ENCODE measurements around the gene ANKRD10. TPM values are rescaled to one million over a fixed set of nuclear protein-coding genes. Genes with fewer than 3 reads are reported as not detected.
A peak's percentile ranks its signal among the peaks of the same experiment; 100 is the strongest.

ANKRD10 gene
- total RNA-seq, 1 donor from 2014 or later: 134 TPM

GRCh38 chr13:110914331-110915056 lies 375 bp downstream of the ANKRD10 start:
- H3K36me3 ChIP-seq: peaks cover 11% of the 10 kb centered on the region
- intact Hi-C loops (cut with DNase I): no loop called here
- TF ChIP-seq CTCF (IDR thresholded peaks at IDR 0.05): no peak
- H3K9me3 ChIP-seq: no peaks in the 10 kb centered on the region
- H3K4me3 ChIP-seq: peak overlapping the region; percentile 95
- H3K4me1 ChIP-seq: peaks cover 47% of the 10 kb centered on the region
- DNase-seq (peak; percentile 92), ATAC-seq (peak; percentile 46)
- no peaks in the 10 kb centered on the region for H3K27me3 ChIP-seq
- peak overlapping the region; percentile 98 for H3K27ac ChIP-seq

GRCh38 chr13:110914081-110914330 lies 863 bp downstream of the ANKRD10 start:
- Histone ChIP-seq H3K27ac (peak overlapping the region; percentile 98), H3K27me3 (no peaks in the 10 kb centered on the region), H3K4me1 (peaks cover 51% of the 10 kb centered on the region), H3K4me3 (peak overlapping the region; percentile 95), H3K9me3 (no peaks in the 10 kb centered on the region), H3K36me3 (peaks cover 16% of the 10 kb centered on the region)
- ATAC-seq (no peak), DNase-seq (no peak)
- intact Hi-C loops (cut with DNase I): no loop called here
- no peak for TF ChIP-seq CTCF (IDR thresholded peaks at IDR 0.05)

- Histone ChIP-seq H3K27me3 (no peaks in the 10 kb centered on the region), H3K27ac (peak overlapping the region; percentile 98), H3K4me1 (peaks cover 56% of the 10 kb centered on the region), H3K9me3 (no peaks in the 10 kb centered on the region), H3K4me3 (peak overlapping the region; percentile 95), H3K36me3 (peaks cover 21% of the 10 kb centered on the region)
- DNase-seq: no peak
- ATAC-seq: no peak
- no peak for TF ChIP-seq CTCF (IDR thresholded peaks at IDR 0.05)
- intact Hi-C loops (cut with DNase I): no loop called here
These were observed 1.4 kb downstream of the ANKRD10 start for GRCh38 chr13:110913322-110914080.

- peak overlapping the region; percentile 95 for H3K4me3 ChIP-seq
- peaks cover 65% of the 10 kb centered on the region for H3K4me1 ChIP-seq
- ATAC-seq (no peak), DNase-seq (no peak)
- no peak for TF ChIP-seq CTCF (IDR thresholded peaks at IDR 0.05)
- H3K27ac ChIP-seq: peak overlapping the region; percentile 98
- peaks cover 29% of the 10 kb centered on the region for H3K36me3 ChIP-seq
- no peaks in the 10 kb centered on the region for H3K9me3 ChIP-seq
- no peaks in the 10 kb centered on the region for H3K27me3 ChIP-seq
- intact Hi-C loops (cut with DNase I): no loop called here
These were observed 2.2 kb downstream of the ANKRD10 start for GRCh38 chr13:110912651-110913051.

- H3K4me1 ChIP-seq: peaks cover 66% of the 10 kb centered on the region
- no peaks in the 10 kb centered on the region for H3K27me3 ChIP-seq
- ATAC-seq (no peak), DNase-seq (no peak)
- TF ChIP-seq CTCF (IDR thresholded peaks at IDR 0.05): no peak
- peaks cover 33% of the 10 kb centered on the region for H3K36me3 ChIP-seq
- H3K27ac ChIP-seq: no peak overlapping the region
- intact Hi-C loops (cut with DNase I): no loop called here
- no peak overlapping the region for H3K4me3 ChIP-seq
- H3K9me3 ChIP-seq: no peaks in the 10 kb centered on the region
These were observed 3.0 kb downstream of the ANKRD10 start for GRCh38 chr13:110911880-110912279.

Data from upper lobe of right lung (tissue), 1 donor.